HepG2 (cell line): ENCODE data around the gene TSC1. TPM values are rescaled to one million over a fixed set of nuclear protein-coding genes. Genes with fewer than 3 reads are reported as not detected.

Experiments
- ARID2 ChIP-seq: sonication (generic); formaldehyde crosslinking; IDR thresholded peaks from 2 replicates; pipeline ENCODE4 v1.8.1; 2022; ENCODE audit warnings: mild to moderate bottlenecking, missing genetic modification reagents, borderline replicate concordance
- DR1 ChIP-seq: sonication (generic); formaldehyde crosslinking; IDR thresholded peaks from 2 replicates; pipeline ENCODE4 v1.8.0; 2021; ENCODE audit warnings: mild to moderate bottlenecking, missing genetic modification reagents, inconsistent platforms
- GFI1 ChIP-seq: sonication (generic); formaldehyde crosslinking; IDR thresholded peaks from 2 replicates; pipeline ENCODE4 v1.5.0; 2020; ENCODE audit warnings: missing genetic modification reagents, mild to moderate bottlenecking, borderline replicate concordance
- MXD3 ChIP-seq: IDR thresholded peaks from 2 replicates; pipeline ENCODE4 v1.6.1; 2016; ENCODE audit warnings: mild to moderate bottlenecking, missing biosample characterization, missing genetic modification reagents
- PHF5A ChIP-seq: IDR thresholded peaks from one replicate; pipeline ENCODE4 v1.6.1; 2018; ENCODE audit warnings: low read depth, missing genetic modification reagents; ENCODE audit not compliant: unreplicated experiment
- PLRG1 ChIP-seq: fragments of 450-650 bp; conservative IDR thresholded peaks from 2 replicates; pipeline ENCODE4 v1.6.1; 2016
- POGZ ChIP-seq: sonication (generic); formaldehyde crosslinking; IDR thresholded peaks from 2 replicates; pipeline ENCODE4 v1.4.0; 2020; ENCODE audit warnings: mild to moderate bottlenecking, missing genetic modification reagents
- POLR2AphosphoS2 ChIP-seq: IDR thresholded peaks from 2 replicates; pipeline ENCODE4 v1.6.1; 2011; ENCODE audit warnings: low read depth, low read length, improper control_type of control experiment
- PREB ChIP-seq: sonication (generic); formaldehyde crosslinking; IDR thresholded peaks from 2 replicates; pipeline ENCODE4 v1.4.0; 2020; ENCODE audit warnings: missing genetic modification reagents
- SP5 ChIP-seq: IDR thresholded peaks from 2 replicates; pipeline ENCODE4 v1.6.1; 2016; ENCODE audit warnings: low read depth, borderline replicate concordance
- TFAP4 ChIP-seq: sonication (generic); IDR thresholded peaks from 2 replicates; pipeline ENCODE4 v1.6.1; 2016; ENCODE audit warnings: low read depth, borderline replicate concordance
- TRIM22 ChIP-seq: fragments of 450-650 bp; IDR thresholded peaks from 2 replicates; pipeline ENCODE4 v1.6.1; 2017
- ZBTB10 ChIP-seq: sonication (generic); formaldehyde crosslinking; IDR thresholded peaks from 2 replicates; pipeline ENCODE4 v1.4.0; 2020; ENCODE audit warnings: missing genetic modification reagents, borderline replicate concordance
- ZNF3 ChIP-seq: IDR thresholded peaks from 2 replicates; pipeline ENCODE4 v1.7.0; 2017; ENCODE audit warnings: inconsistent platforms
- ZNF678 ChIP-seq: sonication (generic); formaldehyde crosslinking; IDR thresholded peaks from 2 replicates; pipeline ENCODE4 v1.4.0; 2020; ENCODE audit warnings: mild to moderate bottlenecking, missing genetic modification reagents
- ZSCAN31 ChIP-seq: sonication (generic); formaldehyde crosslinking; IDR thresholded peaks from 2 replicates; pipeline ENCODE4 v1.5.0; 2020; ENCODE audit warnings: low read depth, mild to moderate bottlenecking, missing genetic modification reagents
- polyA plus RNA-seq, 8 experiments: library from polyadenylated mRNA; depleted of rRNA in 3 of 8; stranded (reverse) in 7 of 8; unstranded in 1 of 8; fragments of >200 nt; fragmentation: Illumina TruSeq in 4 of 8; extraction: Trizol in 4 of 8; gene quantifications; 2 replicates each; pipeline versions ENCODE4 v1.2.1 to v1.2.3, GENCODE V29; 2011 to 2016; ENCODE audit warnings: low read depth in 4 of 8, missing spikeins in 1 of 8, mixed read lengths in 1 of 8; ENCODE audit not compliant: insufficient read depth in 1 of 8
- total RNA-seq, 5 experiments: library from RNA; depleted of rRNA; stranded (reverse); fragments of >200 nt; fragmentation: Illumina TruSeq; extraction: Trizol; gene quantifications; 2 replicates each; pipeline ENCODE4 v1.2.3, GENCODE V29; 2016; ENCODE audit warnings: low read depth in 1 of 5
- TF ChIP-seq, protein P1 (sequence below): sonication (generic); formaldehyde crosslinking; IDR thresholded peaks from 2 replicates; pipeline ENCODE4 v1.5.1; 2020; ENCODE audit warnings: missing genetic modification reagents, mild to moderate bottlenecking, borderline replicate concordance
- TF ChIP-seq, protein P2 (sequence below): sonication (generic); formaldehyde crosslinking; IDR thresholded peaks from 2 replicates; pipeline ENCODE4 v1.8.1; 2023; ENCODE audit warnings: mild to moderate bottlenecking, missing genetic modification reagents, borderline replicate concordance
- TF ChIP-seq, protein P3 (sequence below): sonication (generic); formaldehyde crosslinking; IDR thresholded peaks from 2 replicates; pipeline ENCODE4 v1.5.1; 2020; ENCODE audit warnings: missing genetic modification reagents, mild to moderate bottlenecking, borderline replicate concordance

Gene TSC1
- total and polyA plus RNA-seq, 2 of the 13 experiments (the other 11 are each of a cell fraction or from before 2014, with no cell fraction given) = 31.6 to 66.1 TPM

GRCh38 chr9:132944294-132945185, at the start of gene TSC1 (continued):
- peak; percentile 92 for TF ChIP-seq POGZ (CRISPR knock-in tag)
- TF ChIP-seq TFAP4 = peak; percentile 84
- no peak for TF ChIP-seq ZNF3 (CRISPR knock-in tag)
- TF ChIP-seq GFI1 (CRISPR knock-in tag) = no peak; the same call in none of the 2 replicates
- TF ChIP-seq TRIM22 = no peak
- TF ChIP-seq POLR2AphosphoS2 = no peak
- TF ChIP-seq, protein P1, sequence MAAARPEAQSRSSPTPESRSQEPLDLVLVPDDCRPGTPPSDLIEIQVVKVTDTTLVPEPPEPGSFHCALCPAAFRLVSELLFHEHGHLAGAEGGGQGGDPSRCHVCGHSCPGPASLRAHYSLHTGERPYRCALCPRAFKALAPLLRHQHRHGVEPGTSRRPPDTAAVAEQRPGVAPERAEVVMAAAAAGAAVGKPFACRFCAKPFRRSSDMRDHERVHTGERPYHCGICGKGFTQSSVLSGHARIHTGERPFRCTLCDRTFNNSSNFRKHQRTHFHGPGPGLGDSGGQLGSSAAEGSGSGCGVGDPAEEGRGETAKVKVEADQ (CRISPR knock-in tag) = peak; percentile 75; the same call in 1 of the 2 replicates
- 0 out of 2 replicates have a peak, but pooled peaks have one; percentile 37 for TF ChIP-seq ARID2
- TF ChIP-seq, protein P2, sequence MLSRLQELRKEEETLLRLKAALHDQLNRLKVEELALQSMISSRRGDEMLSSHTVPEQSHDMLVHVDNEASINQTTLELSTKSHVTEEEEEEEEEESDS (CRISPR knock-in tag) = no peak
- peak; percentile 77; the same call in 1 of the 2 replicates for TF ChIP-seq MXD3 (CRISPR knock-in tag)
- peak; percentile 95 for TF ChIP-seq ZSCAN31
- no peak for TF ChIP-seq PREB (CRISPR knock-in tag)
- peak; percentile 46; the same call in 1 of the 2 replicates for TF ChIP-seq DR1
- no peak for TF ChIP-seq ZBTB10 (CRISPR knock-in tag)
- TF ChIP-seq PHF5A (CRISPR knock-in tag) = no peak
- TF ChIP-seq, protein P3, sequence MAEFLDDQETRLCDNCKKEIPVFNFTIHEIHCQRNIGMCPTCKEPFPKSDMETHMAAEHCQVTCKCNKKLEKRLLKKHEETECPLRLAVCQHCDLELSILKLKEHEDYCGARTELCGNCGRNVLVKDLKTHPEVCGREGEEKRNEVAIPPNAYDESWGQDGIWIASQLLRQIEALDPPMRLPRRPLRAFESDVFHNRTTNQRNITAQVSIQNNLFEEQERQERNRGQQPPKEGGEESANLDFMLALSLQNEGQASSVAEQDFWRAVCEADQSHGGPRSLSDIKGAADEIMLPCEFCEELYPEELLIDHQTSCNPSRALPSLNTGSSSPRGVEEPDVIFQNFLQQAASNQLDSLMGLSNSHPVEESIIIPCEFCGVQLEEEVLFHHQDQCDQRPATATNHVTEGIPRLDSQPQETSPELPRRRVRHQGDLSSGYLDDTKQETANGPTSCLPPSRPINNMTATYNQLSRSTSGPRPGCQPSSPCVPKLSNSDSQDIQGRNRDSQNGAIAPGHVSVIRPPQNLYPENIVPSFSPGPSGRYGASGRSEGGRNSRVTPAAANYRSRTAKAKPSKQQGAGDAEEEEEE (CRISPR knock-in tag) = 0 out of 2 replicates have a peak, but pooled peaks have one; percentile 53
- no peak for TF ChIP-seq PLRG1
- no peak for TF ChIP-seq ZNF678 (CRISPR knock-in tag)
- TF ChIP-seq SP5 (CRISPR knock-in tag) = peak; percentile 90
